LoVo (cell line): ENCODE measurements around the gene INF2.
"Not testable (repeated sequence)": the region's sequence is repeated elsewhere in the genome, so short reads cannot be mapped to it uniquely, and the experiment has no call there.

Experiments
- DNase-seq: peaks from one replicate; pipeline ENCODE4 v3.0.0-alpha.2; 2016; ENCODE audit warnings: low spot score

INF2 gene

DNA sequence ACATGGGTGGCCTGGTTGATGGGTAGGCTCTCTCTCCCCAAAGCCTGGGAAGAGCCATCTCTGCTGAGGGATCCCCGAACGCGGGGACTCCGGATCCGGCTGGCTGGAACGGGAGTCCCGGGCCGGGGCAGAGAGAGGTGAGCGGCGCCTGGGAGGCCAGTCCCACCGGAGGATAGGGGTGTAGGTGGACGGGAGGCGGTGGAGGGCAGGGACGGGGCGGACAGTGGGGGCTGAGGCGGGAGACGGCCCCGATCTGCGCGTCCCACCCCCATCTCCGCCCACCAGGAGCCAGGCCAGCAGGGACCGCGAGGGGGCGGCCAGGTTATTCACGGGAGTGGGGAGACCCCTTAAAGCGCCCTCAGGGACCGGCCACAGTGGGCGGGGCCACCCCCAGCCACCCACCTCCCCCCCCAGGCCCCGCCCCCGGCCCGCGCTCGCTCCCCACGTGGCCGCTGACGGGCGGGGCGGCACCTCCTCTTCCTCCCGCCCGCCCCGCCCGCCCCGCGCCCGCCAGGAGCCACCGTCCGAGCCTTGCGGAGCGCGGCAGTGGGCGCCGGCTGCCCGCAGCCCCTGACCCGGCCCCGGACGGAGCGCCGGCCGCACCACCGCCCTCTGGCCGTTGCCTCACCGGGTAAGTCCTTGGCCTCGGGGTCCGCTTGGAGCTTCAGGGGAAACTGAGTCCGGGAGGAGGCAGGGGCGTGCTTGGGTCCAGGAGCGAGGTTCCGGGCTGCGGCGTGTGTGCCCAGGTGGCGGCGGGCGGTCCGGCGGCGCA lies at the start of gene INF2:
INF2 (plus strand) TSS at position 510 of the 772 bp plus-strand sequence. CDS start 11,748 bp downstream, outside the sequence.
- peak; percentile 70 for DNase-seq

DNA sequence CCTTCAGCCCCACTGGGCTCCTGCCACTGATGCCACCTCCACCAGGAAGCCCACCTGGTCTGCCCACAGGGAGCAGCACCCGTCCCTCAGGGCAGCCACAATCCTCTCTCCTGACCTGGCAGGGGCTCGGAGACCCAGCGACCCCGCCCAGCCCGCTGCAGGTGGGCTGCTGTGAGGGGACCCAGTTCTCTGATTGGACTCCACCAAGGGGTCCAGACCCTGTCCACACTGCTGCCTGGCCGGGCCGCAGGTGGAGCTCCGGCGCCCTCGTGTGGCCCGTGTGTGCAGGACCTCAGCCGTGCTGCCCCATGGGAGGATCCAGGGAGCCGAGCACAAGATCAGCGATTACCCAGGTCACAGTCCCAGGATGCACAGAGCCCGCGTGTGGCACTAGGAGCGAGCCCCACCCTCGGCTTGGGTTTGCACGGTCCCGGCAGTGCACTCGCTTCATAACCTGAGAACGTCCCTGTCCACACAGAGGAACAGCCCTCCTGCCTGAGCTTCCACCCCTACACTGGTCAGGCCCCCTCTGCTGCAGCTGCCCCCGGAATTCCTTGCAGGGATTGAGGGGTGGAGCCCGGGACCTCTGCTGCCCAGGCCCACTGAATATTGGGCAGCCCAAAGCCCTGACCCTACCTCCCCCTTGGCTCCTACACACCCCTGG lies 49.4 kb upstream of the INF2 start:
- peak; percentile 60 for DNase-seq

DNA sequence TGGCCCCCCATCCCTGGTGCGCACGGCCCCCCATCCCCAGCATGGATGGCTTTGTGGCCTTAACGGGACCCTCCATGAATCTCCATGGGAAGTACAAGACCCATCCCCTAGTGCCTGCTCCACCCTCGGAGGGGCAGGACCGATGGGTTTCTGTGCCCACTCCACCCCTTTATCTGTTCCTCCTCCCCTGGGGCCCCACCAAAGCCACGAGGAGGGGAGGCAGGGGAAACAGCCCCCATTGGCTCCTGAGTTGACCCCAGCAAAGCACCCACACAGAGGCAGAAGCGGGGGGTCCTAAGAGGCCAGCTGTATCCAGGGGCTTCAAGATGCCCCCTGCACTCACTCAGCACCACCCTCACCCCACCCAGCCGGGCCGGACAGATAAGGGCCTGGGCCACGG lies 48.7 kb upstream of the INF2 start:
- DNase-seq: no peak

DNA sequence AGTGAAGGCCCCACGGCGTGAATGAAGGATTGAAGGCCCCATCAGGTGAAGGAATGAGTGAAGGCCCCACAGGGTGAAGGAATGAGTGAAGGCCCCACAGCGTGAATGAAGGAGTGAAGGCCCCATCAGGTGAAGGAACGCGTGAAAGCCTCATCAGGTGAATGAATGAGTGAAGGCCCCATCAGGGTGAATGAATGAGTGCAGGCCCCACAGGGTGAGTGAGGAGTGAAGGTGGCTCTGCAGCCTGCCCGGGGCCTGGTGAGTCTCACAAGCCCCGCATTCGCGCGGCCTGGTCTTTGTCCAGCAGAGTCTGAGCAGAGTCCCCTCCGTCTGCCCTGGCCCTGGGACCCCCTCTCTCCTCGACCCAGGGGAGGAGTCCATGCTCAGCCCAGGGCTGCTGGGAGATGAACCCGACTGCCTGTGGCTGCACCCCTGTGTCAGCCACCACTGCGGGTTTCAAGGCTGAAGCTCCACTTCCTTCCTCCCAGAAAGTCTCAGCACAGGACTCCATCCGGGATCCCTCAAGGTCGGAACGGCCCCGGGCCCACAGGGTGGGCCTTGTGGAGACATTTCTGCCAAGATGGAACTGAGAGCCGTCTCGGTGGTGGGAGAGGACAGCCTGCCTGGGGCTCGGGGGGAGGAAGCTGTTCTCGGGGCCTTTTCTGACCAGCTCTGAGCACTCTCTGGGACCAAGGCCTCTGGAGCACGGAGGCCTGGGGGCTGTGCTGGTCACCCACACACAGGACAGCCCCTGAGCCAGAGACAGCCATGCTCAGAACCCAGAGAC lies 47.5 kb upstream of the INF2 start:
- no peak for DNase-seq

DNA sequence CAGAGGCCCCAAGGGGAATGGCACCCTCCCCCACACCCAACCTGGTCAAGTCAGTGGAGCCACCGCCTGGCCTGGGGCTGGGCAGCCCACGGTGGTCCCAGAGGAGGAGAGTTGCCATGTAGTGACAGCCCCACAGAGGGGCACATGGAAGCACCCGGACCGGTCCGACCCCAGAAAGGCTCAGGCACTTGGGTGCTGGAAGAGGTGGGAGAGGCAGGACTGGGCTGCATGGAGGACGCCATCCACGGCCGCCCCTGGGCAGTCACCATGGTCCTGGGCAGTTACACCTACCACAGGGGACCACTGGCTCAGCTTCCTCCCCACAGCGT lies 46.9 kb upstream of the INF2 start:
- no peak for DNase-seq

DNA sequence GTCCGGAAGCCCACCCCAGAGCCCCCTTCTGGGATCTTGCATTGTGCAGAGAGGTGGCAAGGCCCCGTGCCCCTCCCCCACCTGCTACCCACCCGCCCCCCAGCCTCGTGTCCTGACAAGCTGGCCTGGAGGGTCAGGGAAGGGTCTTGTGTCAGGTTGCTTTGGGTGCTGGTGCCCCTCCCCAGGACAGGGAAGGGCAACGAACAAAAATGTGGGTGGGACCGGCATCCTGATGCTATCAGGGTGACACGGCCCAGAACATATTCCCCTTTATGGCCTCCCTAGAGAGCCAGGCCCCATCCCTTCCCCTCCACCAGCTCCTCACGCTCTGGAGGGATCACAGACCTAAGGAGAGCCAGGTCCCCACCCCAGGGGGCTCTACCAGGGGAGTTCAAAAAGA lies 46.1 kb upstream of the INF2 start:
- DNase-seq: no peak

DNA sequence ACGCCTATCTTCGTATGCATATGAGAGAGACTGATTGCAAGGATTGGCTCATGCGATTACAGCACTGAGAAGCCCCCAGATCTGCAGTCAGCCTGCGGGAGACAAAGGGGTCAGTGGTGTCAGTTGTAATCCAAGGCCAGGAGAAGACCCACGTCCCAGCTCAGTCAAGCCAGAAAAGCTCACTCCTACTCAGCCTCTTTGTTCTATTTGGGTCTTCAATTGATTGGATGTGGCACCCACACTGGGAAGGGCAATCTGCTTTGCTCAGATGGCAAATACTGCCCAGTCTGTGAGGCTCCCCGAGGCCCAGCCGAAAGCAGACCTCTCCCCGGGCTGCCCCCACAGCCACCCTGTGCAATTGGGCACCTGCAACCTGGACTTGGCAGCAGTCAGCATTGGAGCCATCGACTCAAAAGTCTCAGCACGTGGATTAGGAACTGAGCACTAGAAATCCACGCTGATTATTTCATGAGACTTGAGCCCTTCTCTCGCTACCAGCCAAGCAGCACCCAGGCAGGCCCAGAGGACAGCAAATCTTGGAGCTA lies 45.3 kb upstream of the INF2 start:
- DNase-seq: no peak

DNA sequence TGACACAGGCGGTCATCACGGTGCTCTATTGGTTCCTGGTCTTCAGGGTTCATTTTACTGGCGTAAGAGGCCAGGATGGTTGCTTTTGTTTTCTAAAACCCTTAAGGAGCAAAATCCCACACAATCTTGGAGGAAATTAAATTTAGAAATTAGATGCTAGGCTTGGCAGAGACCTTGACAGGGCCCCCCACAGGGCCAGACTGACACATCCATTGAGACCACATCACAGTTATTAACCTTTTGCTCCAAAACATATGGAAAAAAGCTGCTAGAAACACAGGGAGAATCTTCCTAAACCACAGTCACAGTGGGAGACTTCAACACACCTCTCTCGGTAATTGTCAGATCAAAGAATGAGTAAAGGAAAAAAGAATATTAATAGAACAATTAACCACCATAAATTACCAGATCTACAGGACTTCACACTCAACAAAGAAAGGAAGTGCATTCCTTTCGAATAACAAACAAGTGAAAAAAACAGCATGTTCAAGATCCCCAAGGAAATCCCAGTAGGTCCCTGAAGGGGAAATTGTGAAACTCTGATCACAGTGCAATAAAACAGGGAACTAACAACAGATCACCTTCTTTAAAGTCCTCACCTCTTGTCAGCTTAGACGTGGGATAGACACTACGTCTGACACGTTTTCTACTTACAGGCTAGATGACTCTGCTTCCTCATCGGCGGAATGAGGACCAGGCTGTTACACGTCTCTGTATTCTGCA lies 44.6 kb upstream of the INF2 start:
- DNase-seq: no peak

DNA sequence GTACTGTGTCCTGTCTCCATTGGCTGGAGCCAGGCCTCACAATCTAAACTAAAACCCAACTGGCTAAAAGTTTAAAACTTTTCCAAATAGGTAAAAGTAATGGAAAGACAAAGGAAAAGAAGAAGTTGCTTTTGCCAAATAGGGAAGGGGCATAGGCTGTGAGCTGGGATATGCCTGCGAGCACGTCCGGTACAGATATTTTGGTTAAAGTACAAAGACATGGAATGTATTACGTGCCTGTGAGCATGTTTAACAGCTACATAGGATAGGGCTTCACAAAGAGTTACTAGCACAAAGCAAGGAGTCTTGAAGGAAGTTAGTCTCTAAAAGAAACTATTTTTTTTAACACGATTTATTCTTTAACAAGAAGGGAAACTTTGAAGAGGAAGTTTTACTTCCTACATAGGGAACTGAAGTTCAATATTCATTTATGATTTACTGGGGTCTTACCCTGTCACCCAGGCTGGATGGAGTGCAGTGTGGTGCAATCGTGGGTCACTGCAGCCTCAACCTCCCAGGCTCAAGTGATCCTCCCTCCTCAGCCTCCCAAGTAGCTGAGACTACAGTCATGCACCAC lies 41.9 kb upstream of the INF2 start:
- no peak for DNase-seq

DNA sequence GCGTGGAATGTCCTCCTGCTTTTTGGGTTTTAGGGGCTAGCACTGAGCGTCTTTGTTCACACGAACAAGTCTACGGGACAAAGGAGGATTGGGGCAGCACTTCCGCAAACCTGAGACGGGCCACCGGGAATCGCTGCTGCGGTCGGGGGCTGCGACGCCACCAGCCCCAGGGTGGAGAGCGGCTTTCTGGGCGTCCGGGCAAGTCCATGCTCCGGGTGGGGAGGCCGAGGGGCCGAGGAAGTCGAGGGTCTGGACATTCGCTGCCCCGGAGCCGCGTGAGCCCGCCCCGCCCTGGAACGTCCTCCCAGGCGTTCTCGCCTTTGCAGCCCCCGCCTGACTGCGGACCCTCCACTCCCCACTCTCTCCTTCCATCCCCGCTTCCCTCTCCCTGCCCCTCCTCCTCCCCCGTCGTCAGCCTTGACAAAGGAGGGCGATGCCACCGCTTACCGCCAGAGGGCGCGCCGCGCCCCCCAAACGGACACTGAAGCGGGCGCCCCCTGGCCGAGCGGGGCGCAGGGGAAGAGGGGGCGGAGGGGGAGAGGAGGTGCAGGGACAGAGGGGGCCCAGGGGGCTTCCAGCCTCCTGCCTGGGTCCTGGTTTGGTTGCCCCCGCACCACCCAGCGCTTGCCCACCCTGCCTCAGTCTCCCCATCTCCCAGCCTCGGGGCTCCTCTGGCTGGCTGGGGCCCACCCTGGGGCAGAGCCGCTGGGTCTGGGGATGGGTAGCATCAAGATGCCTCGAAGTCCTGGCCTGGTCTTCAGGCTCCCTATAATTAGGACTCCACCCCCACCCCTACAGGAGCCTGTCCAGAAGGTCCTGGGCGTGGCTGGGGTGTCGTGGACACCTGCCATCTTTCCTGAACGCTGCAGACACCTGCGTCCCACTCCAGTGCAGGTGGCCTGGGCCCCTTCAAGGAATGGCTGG lies 39.1 kb upstream of the INF2 start:
- DNase-seq: no peak

DNA sequence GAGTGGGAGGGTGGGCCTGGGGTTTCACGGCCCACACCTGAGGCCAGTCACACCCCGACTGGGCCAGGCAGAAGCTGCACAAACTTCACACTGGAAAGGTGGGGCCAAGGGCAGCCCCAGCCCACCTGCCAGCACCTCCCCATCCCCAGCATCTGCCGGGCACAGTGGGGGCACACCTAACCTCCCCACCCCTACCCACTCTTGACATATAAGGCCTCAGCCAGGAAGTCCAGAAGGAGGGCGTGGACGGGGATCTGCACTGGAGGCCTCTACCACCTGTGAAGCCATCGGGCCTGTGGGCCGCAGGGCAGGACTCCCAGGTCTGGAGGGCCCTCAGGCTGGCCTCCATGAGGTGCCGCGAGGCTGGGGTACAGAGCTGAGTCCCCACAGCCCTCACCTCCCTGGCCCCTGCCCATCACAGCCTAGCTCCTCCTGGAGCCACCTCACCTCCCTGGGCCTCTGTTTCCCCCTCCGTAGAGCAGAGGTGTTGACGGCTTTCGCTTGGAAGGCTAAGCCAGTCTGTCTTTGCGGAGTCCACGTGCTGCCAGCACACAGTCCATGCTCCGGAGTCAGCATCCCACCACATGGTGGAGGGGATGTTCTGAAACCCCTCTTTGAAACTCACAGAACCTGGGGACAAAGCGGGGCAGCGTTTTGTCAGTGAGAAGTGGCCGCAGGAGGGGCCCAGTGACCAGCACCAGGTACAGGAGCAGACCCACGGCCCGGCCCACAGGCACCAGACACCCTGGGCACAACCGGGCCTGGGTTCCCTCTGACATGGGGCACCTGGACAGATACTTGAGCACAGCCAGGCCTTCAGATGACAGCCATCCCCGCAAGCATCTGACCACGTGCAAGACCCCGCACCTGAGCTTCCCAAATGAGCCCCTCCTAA lies 38.2 kb upstream of the INF2 start:
- no peak for DNase-seq

DNA sequence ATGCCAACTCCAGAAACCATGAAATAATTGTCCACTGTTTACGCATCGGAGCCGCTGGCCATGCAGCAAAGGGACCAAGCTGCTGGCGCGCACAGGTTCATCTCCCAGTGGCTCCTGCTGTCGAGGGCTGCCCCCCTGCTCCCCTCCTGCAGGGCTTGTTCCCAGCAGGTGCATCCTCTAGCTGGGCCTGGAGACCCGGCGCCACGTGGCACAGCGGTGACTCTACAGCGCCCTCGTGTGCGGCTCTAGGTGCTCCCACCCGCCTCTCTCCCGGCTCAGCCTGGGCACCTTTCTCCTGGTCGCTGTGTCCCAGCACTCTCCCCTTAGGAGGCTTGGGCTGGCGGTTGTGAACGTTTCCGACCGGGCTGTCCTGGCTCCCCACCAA lies 37.5 kb upstream of the INF2 start:
- DNase-seq: no peak

DNA sequence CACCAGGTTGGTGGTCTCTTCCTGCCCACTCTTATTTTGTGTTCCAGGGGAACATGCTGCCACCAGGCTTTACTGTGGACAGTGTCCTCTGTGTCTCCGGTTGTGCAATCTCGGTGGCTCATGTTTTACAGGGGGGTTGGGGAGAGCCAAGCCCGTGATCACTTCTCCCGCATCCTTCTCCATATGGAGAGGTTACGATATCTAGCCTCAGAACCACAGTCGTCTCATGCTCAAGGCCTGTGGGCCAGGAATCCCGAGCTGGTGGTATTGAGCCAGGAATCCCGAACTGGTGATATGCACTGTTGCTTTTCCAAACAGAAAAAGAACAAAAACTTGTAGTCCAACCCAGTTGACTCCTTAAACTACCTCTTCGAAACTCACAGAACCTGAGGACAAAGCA lies 37.0 kb upstream of the INF2 start:
- DNase-seq: no peak

DNA sequence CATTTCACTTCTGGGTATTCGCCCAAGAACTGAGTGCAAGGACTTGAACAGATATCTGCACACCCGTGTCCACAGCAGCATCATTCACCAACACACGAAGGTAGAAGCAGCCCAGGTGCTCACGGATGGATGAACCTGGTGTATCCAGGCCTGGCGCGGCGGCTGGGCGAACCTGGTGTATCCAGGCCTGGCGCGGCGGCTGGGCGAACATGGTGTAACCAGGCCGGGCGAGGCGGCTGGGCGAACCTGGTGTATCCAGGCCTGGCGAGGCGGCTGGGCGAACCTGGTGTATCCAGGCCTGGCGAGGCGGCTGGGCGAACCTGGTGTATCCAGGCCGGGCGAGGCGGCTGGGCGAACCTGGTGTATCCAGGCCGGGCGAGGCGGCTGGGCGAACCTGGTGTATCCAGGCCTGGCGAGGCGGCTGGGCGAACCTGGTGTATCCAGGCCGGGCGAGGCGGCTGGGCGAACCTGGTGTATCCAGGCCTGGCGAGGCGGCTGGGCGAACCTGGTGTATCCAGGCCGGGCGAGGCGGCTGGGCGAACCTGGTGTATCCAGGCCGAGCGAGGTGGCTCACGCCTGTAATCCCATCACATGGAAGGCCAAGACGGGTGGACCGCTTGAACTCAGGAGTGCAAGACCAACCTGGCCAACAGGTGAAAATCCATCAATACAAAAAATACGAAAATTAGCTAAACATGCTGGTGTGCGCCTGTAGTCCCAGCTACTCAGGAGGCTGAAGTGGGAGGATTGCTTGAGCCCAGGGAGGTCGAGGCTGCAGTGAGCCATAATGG lies 36.1 kb upstream of the INF2 start:
- not testable (repeated sequence) for DNase-seq

DNA sequence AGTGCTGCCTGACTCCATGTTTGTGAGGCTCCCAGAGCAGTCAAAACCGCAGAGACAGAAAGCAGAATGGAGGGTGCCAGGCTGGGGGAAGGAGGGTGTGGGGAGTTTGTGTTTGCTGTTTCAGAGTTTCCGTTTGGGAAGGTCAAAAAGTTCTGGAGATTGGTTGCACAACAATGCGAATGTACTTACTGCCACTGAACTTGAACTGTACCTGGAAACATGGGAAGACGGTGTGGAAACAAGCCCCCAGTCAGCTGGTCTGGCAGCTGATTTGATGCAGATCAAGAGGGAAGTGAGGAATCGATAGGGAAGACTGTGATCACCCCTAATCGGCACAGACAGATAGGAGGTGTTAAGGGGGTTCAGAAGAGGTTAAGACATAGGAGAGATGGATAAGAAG lies 35.3 kb upstream of the INF2 start:
- DNase-seq: no peak

DNA sequence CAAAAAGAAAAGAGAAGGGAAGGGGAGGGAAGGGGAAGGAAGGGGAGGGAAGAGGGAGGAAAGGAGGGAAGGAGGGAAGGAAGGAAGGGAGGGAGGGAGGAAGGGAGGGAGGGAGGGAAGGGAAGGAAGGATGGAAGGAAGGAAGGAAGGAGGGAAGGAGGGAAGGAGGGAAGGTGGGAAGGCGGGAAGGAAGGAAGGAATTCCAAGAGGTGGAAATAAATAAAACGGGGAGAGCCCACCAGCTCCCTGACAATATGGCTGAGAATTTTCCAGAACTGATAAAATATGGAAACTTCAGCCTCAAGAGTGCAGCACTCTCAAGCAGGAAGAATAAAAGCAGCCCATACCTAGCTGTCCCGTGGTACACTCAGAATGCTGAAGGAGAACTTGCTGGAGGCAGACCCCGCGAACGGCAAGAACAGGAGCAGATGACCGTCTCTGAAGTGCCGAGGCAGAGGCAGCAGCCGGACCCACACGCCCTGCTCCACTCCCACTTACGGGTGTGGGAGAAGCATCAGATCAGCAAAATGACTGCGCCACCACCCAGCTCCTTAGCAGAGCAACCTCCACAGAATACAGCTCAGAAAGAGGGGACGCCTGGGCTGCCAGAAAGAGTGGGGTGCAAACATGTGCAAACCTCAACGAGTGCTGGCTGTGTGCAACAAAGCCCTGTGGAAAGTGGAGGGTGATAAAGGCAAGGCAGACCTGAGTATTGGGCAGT lies 34.1 kb upstream of the INF2 start:
- no peak for DNase-seq

DNA sequence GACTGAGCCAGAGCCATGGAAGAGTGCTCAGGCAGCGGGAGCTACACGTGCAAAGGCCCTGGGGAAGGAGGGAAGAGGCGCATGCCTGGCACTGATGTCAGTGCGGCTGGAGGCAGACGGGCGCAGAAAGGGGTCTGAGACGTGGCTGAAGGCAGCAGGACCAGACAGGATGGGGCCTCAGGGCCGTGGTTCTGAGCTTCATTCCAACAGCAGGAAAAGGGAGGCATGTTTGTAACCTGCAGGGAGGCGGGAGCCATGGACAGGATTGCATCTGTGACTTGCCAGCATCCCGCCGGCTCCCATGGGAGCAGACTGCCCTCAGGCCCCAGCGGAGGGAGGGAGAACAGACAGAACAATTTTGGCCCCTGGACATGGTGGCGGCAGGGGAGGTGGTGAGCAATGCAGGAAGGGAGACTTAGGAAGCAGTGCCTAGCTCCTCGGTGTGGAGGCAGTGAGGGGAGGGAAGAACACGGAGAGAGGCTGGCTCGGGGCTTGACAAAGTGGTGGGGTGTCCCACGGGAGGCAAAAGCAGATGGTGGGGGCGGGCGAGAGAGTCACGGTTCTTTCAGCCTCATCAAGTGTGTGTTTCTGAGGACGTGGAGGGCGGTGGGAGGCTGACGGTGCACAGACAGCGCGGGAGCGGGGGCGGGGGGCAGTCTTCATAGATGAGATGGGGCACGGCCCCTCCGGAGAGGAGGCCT lies 33.3 kb upstream of the INF2 start:
- no peak for DNase-seq
